Erythroblast (primary cell): Measurements from ENCODE around the gene VBP1.
"Not testable (repeated sequence)": the region's sequence is repeated elsewhere in the genome, so short reads cannot be mapped to it uniquely, and the experiment has no call there.

Source experiments
- DNase-seq, 2 experiments: peaks; one replicate each; lab custom pipeline; 2025; lab: John Stamatoyannopoulos, UW
- GATA1 ChIP-seq: IDR thresholded peaks from 2 replicates; pipeline ENCODE4 v1.6.1; 2011; ENCODE audit warnings: low read depth, mild to moderate bottlenecking, control low read depth, low read length, moderate library complexity
- POLR2A ChIP-seq: IDR thresholded peaks from 2 replicates; pipeline ENCODE4 v1.6.1; 2011; ENCODE audit warnings: mild to moderate bottlenecking, low read length

The VBP1 gene

DNA sequence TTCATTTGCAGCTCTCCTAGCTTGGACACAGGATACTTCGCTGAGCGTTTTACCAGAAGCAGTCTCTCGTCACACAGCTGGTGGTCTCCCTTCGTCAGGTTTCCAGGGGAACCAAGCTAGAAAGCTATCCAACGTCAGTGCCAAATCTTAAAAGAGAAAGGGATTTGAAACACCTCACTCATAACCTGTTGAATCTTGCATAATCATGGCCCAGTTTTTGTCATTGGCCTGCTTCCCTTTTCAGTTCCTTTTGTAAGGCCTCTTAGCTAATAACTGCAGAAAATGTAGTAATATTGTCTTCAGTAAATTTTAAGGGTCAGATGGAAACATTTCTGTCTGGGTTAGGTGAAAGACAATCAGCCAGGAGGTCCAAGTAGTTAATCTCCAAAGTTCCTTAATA is 26.0 kb downstream of the VBP1 start:
- no peak for DNase-seq
- no peak for TF ChIP-seq POLR2A

DNA sequence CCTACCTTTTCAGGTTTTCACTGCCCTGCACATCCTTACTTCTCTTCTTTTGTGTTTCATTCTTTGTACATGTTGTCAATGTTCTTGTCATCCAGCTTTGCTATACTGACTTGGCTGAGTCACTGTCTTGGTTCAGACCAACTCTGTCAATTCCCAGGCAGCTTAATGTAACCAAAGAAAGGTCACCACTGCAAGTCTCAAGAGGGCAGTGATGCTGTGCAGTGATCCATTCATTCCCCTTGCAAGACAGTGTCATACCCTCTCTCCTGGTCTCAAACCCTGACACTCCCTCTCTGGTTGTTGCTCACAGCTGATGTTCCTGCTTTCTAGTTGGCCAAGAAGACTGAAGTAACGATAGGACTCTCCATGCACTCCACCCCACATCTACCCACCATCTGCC is 30.5 kb downstream of the VBP1 start:
- TF ChIP-seq POLR2A (no peak), GATA1 (no peak)
- DNase-seq, result no peak

DNA sequence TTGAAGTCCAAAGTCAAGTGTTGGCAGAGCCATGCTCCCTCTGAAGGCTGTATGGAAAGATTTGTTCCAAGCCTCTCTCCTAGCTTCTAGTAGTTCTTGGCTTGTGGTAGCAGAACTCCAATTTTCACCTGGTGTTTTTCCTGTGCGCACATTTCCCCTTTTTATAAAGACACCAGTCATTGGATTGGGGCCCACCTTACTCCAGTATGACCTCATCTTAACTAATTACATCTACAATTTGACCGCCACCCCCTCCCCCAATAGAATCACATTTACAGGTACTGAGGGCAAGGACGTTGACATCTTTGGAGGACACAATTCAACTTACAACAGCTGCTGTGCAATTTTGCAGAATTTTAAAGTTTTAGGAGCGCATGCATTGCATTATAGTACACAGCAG is 31.2 kb downstream of the VBP1 start:
- no peak for DNase-seq
- TF ChIP-seq POLR2A (no peak), GATA1 (no peak)

DNA sequence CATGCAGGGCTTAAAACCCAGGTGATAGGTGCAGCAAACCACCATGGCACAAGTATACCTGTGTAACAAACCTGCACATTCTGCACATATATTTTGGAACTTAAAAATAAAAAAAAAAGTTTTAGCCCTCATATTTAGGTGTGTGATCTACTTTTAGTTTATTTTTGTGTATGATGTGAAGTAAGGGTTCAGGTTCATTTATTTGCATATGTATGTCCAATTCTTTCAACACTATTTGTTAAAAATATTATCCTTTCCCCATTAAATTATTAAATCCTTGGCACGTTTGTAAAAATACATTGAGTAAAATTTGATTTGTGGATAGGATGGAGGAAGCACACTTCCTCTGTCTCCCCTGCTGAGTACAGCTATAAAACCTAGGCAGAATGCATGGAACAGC is 35.1 kb downstream of the VBP1 start:
- no peak for DNase-seq
- TF ChIP-seq POLR2A (no peak), GATA1 (no peak)

DNA sequence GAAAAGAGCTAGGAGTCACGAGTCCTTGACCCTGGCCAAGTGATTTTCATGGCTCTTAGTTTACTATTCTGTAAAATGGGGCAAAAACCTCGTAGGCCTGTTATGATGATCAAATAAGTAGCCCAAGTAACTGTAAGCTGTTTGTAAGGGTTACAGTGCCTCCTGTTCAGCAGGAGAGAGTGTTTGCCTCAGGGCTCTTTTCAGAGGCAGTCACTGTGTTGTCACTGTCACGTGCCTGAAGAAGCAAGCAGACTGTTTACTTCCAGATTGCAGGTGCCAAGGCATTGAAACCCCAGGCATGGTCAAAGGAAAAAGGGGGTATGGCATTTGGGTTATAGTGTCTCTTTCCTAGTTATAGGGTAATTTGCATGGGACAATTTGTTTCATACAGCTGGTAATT is 43.5 kb downstream of the VBP1 start:
- TF ChIP-seq GATA1, result no peak

DNA sequence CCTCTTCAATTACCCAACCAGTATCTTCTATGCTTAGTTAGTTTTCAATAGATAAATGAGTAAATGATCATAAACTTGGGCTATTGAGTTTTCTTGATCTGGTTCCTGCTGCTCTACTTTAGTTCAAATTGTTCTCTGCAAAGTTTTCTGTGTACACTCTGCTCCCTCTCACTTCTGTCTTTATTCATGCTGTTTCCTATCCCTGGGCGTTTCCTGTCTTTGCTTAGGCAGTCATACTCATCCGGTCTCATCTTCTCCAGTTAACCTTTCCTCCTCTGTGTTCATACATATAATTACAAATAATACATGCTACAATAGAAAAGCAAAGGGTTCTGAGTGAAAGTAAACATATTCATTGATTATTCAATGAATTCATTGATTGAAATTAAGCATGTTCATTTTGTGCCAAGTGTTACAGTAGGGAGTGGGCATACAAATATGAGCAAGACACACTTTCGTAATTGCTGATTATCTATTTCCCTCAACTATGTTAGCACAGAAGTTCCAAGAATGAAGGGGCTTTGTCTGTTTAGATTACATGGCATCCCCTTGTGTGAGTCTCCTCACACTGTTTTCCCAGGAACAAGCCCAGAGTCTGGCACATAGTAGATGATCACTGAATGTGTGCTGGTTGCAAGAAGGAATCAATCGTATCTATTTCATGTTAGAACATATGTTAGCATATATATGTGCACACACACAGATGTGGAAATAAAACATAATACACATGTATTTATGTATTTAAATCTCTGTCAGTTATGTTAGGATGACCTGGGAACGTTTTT is 46.9 kb downstream of the VBP1 start:
- DNase-seq, result peak; percentile 10 to 35
- TF ChIP-seq POLR2A, result no peak
- TF ChIP-seq GATA1, result no peak

More for the DNA sequence above, 43.5 kb downstream of the VBP1 start:
- no peak for DNase-seq

DNA sequence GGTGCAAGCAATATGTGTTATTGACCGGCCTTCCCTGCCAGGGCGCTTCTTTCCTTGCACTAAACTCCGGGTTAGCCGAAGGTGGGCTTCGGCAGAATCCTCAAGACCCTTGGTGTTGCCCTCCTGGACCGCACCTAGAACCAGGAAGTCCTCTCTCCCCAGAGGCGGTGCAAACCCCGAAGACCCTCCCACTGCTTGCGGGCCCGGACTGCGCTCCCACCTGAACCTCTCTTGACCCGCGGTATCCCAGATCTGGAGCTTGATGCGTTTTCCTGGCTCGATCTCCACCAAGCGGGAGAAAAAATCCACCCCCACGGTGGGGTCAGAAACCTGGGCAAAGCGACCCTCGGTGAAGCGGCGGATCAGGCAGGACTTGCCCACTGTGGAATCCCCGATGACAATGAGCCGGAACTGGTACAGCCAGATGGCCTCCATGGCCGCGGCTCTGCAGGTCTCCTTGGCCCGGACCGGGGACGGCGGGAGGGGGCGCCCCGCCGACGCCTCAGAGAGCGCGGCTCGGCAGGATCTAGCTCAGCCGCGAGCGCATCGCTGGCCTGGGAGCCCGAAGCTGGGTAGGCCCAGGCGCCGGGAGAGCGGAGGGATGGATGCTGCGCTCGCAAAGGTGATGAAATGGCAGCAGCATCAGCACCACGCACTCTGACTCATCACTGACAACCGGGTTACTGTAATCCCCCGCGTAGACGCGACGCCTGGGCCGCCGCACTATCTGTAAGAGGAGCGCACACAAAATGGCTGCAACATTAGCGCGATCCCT is 47.8 kb downstream of the VBP1 start, which contains the start of gene RAB39B:
RAB39B (minus strand) TSS at position 638 of the 775 bp plus-strand sequence; CDS start at position 435, 203 bp downstream.
- TF ChIP-seq POLR2A (peak; percentile 46), GATA1 (no peak)
- peak; percentile 86 to 89 for DNase-seq

DNA sequence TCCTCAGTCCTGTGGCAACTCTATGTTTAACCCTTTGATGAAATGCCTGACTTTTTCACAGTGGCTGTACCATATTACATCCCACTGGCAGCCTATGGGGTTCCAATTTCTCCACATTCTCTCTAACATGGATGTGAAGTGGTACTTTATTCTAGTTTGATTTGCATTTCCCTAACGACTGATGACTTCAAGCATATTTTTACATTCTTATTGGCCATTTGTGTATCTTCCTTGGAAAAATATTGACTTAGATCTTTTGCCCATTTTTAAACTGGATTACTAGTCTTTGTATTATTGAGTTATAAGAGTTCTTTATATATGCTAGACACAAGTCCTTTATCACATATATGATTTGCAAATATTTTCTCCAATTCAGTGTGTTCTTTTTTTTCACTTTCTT is 50.2 kb downstream of the VBP1 start:
- TF ChIP-seq GATA1 (no peak), POLR2A (no peak)
- no peak for DNase-seq

DNA sequence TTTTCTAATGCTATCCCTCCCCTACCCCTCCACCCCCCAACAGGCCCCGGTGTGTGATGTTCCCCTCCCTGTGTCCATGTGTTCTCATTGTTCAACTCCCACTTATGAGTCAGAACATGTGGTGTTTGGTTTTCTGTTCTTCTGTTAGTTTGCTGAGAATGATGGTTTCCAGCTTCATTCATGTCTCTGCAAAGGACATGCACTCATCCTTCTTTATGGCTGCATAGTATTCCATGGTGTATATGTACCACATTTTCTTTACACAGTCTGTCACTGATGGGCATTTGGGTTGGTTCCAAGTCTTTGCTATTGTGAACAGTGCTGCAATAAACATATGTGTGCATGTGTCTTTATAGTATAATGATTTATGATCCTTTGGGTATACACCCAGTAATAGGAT is 51.7 kb downstream of the VBP1 start:
- not testable (repeated sequence) for DNase-seq

DNA sequence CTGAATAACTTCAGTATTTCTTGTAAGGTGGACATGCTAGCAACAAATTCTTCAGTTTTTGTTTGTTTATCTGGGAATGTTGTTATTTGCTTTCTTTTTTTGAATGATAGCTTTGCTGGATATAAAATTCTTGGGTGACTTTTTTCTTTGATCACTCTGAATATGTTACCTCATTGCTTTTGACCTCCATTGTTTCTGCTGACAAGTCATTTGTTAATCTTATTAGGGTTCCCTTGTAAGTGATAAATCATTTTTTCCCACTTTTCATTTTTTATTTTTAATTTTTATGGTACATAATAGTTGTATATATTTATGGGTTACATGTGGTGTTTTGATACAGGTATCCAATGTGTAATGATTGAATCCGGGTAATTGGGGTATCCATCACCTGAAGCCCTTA is 54.7 kb downstream of the VBP1 start:
- no peak for DNase-seq
- TF ChIP-seq POLR2A (no peak), GATA1 (no peak)

DNA sequence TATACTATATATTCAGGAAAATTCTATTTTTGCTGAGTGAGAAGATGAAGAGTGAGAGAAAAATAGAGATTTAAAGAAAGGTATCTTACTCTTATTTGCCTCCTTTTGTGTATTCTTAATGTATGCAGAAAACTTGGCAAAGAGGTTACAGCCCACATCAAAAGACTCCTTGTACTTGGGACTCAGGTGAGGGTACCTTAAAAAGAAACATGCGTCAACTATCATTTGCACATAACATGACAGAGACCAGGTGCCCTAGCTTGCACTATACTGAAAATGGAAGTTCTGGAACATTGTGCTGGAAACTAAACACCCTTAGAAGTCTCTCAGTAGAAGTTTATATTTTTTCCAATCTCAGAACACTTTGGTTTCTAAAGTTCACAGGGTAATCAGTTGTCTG is 63.6 kb downstream of the VBP1 start:
- no peak for TF ChIP-seq GATA1
- TF ChIP-seq POLR2A, result no peak

More for the DNA sequence above, 63.6 kb downstream of the VBP1 start:
- no peak for DNase-seq
